ENCODE data around the gene NOTUM. TPM values are rescaled to one million over a fixed set of nuclear protein-coding genes. Genes with fewer than 3 reads are reported as not detected.

Gene NOTUM
- total RNA-seq, 1 donor from 2014 or later: not detected

GRCh38 chr17:81999976-82000802 is 39.2 kb upstream of the NOTUM start:
- intact Hi-C loops (cut with DNase I): no loop called here
- no peak for TF ChIP-seq POLR2AphosphoS5 (IDR thresholded peaks at IDR 0.05; ENCODE audit: insufficient read depth in 1 of 2, low read depth in 1 of 2)
- DNase-seq (ENCODE audit: extremely low spot score in 2 of 2): no peak
- no peak overlapping the region for H3K4me3 ChIP-seq
- H3K4me1 ChIP-seq: peaks cover 28% of the 10 kb centered on the region
- H3K36me3 ChIP-seq: no peaks in the 10 kb centered on the region
- H3K9me3 ChIP-seq: no peaks in the 10 kb centered on the region
- H3K27me3 ChIP-seq: no peaks in the 10 kb centered on the region
- no peak overlapping the region for H3K27ac ChIP-seq

- Histone ChIP-seq H3K4me3 (no peak overlapping the region), H3K36me3 (no peaks in the 10 kb centered on the region), H3K27ac (no peak overlapping the region), H3K27me3 (no peaks in the 10 kb centered on the region), H3K4me1 (peaks cover 22% of the 10 kb centered on the region), H3K9me3 (no peaks in the 10 kb centered on the region)
- DNase-seq (ENCODE audit: extremely low spot score in 2 of 2): no peak
- TF ChIP-seq POLR2AphosphoS5 (IDR thresholded peaks at IDR 0.05; ENCODE audit: insufficient read depth in 1 of 2, low read depth in 1 of 2) (no peak), CTCF (IDR thresholded peaks at IDR 0.05) (no peak), POLR2A (IDR thresholded peaks at IDR 0.05) (no peak)
- intact Hi-C loops (cut with DNase I): no loop called here
Observed at GRCh38 chr17:81999587-81999975, 38.6 kb upstream of the NOTUM start.

- no peaks in the 10 kb centered on the region for H3K9me3 ChIP-seq
- peaks cover 17% of the 10 kb centered on the region for H3K4me1 ChIP-seq
- H3K27me3 ChIP-seq: no peaks in the 10 kb centered on the region
- no peak for TF ChIP-seq CTCF (IDR thresholded peaks at IDR 0.05)
- no peak for TF ChIP-seq POLR2AphosphoS5 (IDR thresholded peaks at IDR 0.05; ENCODE audit: insufficient read depth in 1 of 2, low read depth in 1 of 2)
- TF ChIP-seq POLR2A (IDR thresholded peaks at IDR 0.05): no peak
- DNase-seq (ENCODE audit: extremely low spot score in 2 of 2): no peak
- no peak overlapping the region for H3K27ac ChIP-seq
- H3K4me3 ChIP-seq: no peak overlapping the region
- intact Hi-C loops (cut with DNase I): no loop called here
- H3K36me3 ChIP-seq: no peaks in the 10 kb centered on the region
Observed at GRCh38 chr17:81998691-81999438, 37.9 kb upstream of the NOTUM start.

- peaks cover 13% of the 10 kb centered on the region for H3K4me1 ChIP-seq
- TF ChIP-seq POLR2A (IDR thresholded peaks at IDR 0.05) (no peak), CTCF (IDR thresholded peaks at IDR 0.05) (no peak), POLR2AphosphoS5 (IDR thresholded peaks at IDR 0.05; ENCODE audit: insufficient read depth in 1 of 2, low read depth in 1 of 2) (no peak)
- no peaks in the 10 kb centered on the region for H3K36me3 ChIP-seq
- H3K9me3 ChIP-seq: no peaks in the 10 kb centered on the region
- DNase-seq (ENCODE audit: extremely low spot score in 2 of 2): no peak
- no peak overlapping the region for H3K27ac ChIP-seq
- intact Hi-C loops (cut with DNase I): no loop called here
- no peak overlapping the region for H3K4me3 ChIP-seq
- H3K27me3 ChIP-seq: no peaks in the 10 kb centered on the region
Observed at GRCh38 chr17:81998212-81998611, 37.2 kb upstream of the NOTUM start.

- H3K4me1 ChIP-seq: peaks cover 17% of the 10 kb centered on the region
- no peak for DNase-seq (ENCODE audit: extremely low spot score in 2 of 2)
- no peak overlapping the region for H3K27ac ChIP-seq
- TF ChIP-seq CTCF (IDR thresholded peaks at IDR 0.05): no peak
- TF ChIP-seq POLR2A (IDR thresholded peaks at IDR 0.05): no peak
- no peak for TF ChIP-seq POLR2AphosphoS5 (IDR thresholded peaks at IDR 0.05; ENCODE audit: insufficient read depth in 1 of 2, low read depth in 1 of 2)
- H3K9me3 ChIP-seq: no peaks in the 10 kb centered on the region
- intact Hi-C loops (cut with DNase I): no loop called here
- H3K4me3 ChIP-seq: no peak overlapping the region
- no peaks in the 10 kb centered on the region for H3K27me3 ChIP-seq
- no peaks in the 10 kb centered on the region for H3K36me3 ChIP-seq
Observed at GRCh38 chr17:81996757-81997441, 35.9 kb upstream of the NOTUM start.
